ENCODE data around the gene CCL28.

- no peak for TF ChIP-seq POLR2AphosphoS5 (IDR thresholded peaks at IDR 0.05)
- no peak for TF ChIP-seq CTCF (IDR thresholded peaks at IDR 0.05)
- no peak for TF ChIP-seq POLR2A (IDR thresholded peaks at IDR 0.05)
- no peak for TF ChIP-seq EP300 (IDR thresholded peaks at IDR 0.05)
Observed at GRCh38 chr5:43357878-43358281, 54.3 kb downstream of the CCL28 start.
